HG02610 (cell line): ENCODE data around the gene MAML3.

Experiments used
- ATAC-seq: cut with Tn5 transposase; IDR thresholded peaks from one replicate; pipeline ENCODE4 v1.9.1; 2021; ENCODE audit warnings: mild to moderate bottlenecking, moderate library complexity; ENCODE audit not compliant: unreplicated experiment

The MAML3 gene

GRCh38 chr4:139672732-139673131, 481.3 kb downstream of the MAML3 start:
- ATAC-seq = no peak

- ATAC-seq = no peak
These were observed 481.8 kb downstream of the MAML3 start for GRCh38 chr4:139672215-139672614.

GRCh38 chr4:139670775-139671174, 483.2 kb downstream of the MAML3 start:
- no peak for ATAC-seq

GRCh38 chr4:139669890-139670289, 484.1 kb downstream of the MAML3 start:
- no peak for ATAC-seq

GRCh38 chr4:139669335-139669734, 484.6 kb downstream of the MAML3 start:
- no peak for ATAC-seq

GRCh38 chr4:139668658-139669201, 485.3 kb downstream of the MAML3 start:
- no peak for ATAC-seq

GRCh38 chr4:139668036-139668435, 485.9 kb downstream of the MAML3 start:
- ATAC-seq = no peak
